GM12864 (cell line): Measurements from ENCODE around the gene SMIM10L1.

Source experiments
- DNase-seq: peaks from one replicate; pipeline ENCODE4 v3.0.0-alpha.2; 2011; ENCODE audit warnings: low read depth
- H3K4me3 ChIP-seq: 2 replicates; pipeline ENCODE4 v1.5.1; 2011; ENCODE audit warnings: mild to moderate bottlenecking, low read depth, low read length, control low read depth
- CTCF ChIP-seq: IDR thresholded peaks from 2 replicates; pipeline ENCODE4 v1.5.1; 2011; ENCODE audit warnings: low read depth, mild to moderate bottlenecking, moderate library complexity, low read length, control low read depth, inconsistent platforms; ENCODE audit errors: missing control alignments

The SMIM10L1 gene

GRCh38 chr12:11182529-11182928 lies 11.5 kb downstream of the SMIM10L1 start:
- no peak overlapping the region for H3K4me3 ChIP-seq
- TF ChIP-seq CTCF: no peak
- DNase-seq: no peak

- no peak for DNase-seq
Measured at GRCh38 chr12:11183011-11183410, 12.0 kb downstream of the SMIM10L1 start.

GRCh38 chr12:11186837-11187236 lies 15.8 kb downstream of the SMIM10L1 start, which contains the start of gene TAS2R42:
TAS2R42 (minus strand) TSS chr12:11186937; CDS start chr12:11186937, 0 bp downstream.
- no peak for DNase-seq
- no peak for TF ChIP-seq CTCF
- no peak within 1 kb of the TSS for H3K4me3 ChIP-seq

More at GRCh38 chr12:11183011-11183410, 12.0 kb downstream of the SMIM10L1 start:
- TF ChIP-seq CTCF: no peak
- no peak overlapping the region for H3K4me3 ChIP-seq

GRCh38 chr12:11202811-11203210 lies 31.8 kb downstream of the SMIM10L1 start:
- TF ChIP-seq CTCF: no peak
- DNase-seq: no peak
- no peak overlapping the region for H3K4me3 ChIP-seq

- H3K4me3 ChIP-seq: no peak overlapping the region
- TF ChIP-seq CTCF: no peak
- DNase-seq: no peak
Measured at GRCh38 chr12:11204173-11204572, 33.2 kb downstream of the SMIM10L1 start.

GRCh38 chr12:11209113-11209512 lies 38.1 kb downstream of the SMIM10L1 start:
- no peak for DNase-seq
- no peak overlapping the region for H3K4me3 ChIP-seq
- no peak for TF ChIP-seq CTCF
